ENCODE results near the gene CYP27C1. TPM values are rescaled to one million over a fixed set of nuclear protein-coding genes. Genes with fewer than 3 reads are reported as not detected.
"Not testable (repeated sequence)": the region's sequence is repeated elsewhere in the genome, so short reads cannot be mapped to it uniquely, and the experiment has no call there.

CYP27C1 gene
- total RNA-seq, 4 donors from 2014 or later, result 0.12 to 0.52 (median 0.28) TPM

DNA sequence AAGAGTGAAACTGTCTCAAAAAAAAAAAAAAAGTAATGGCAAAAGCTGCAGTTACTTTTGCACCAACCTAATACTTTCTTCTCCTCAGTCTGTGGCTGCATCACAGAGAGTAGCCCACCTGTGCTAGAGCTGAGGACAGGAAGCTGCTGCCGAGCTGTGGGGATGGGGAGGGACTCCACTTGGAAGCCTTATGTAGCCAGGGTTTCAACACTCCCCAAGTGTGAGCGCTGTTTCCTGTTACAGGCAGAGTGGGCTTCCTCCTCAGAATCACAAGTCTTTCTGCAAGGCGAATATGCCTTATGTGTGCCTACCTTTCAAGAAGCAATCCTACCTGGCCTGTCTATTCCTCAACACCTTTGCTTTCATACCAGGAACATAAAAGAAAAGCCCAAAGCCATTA is 36.3 kb upstream of the CYP27C1 start:
- Histone ChIP-seq H3K36me3 (peaks cover 0 to 55% of the 10 kb centered on the region in 2 donors), H3K4me3 (no peak overlapping the region), H3K9me3 (no peaks in the 10 kb centered on the region), H3K27me3 (no peaks in the 10 kb centered on the region), H3K27ac (no peak overlapping the region), H3K4me1 (no peaks in the 10 kb centered on the region)
- ATAC-seq, result no peak
- TF ChIP-seq EP300 (IDR thresholded peaks at IDR 0.05), result no peak
- no peak for TF ChIP-seq CTCF (IDR thresholded peaks at IDR 0.05)
- no peak for TF ChIP-seq POLR2AphosphoS5 (IDR thresholded peaks at IDR 0.05)
- no peak for TF ChIP-seq POLR2A (IDR thresholded peaks at IDR 0.05)
- WGBS, 2 donors (ENCODE audit: low coverage in 1 of 2), result 87 to 100% methylated on average over 1 to 3 of the region's 3 CpGs

DNA sequence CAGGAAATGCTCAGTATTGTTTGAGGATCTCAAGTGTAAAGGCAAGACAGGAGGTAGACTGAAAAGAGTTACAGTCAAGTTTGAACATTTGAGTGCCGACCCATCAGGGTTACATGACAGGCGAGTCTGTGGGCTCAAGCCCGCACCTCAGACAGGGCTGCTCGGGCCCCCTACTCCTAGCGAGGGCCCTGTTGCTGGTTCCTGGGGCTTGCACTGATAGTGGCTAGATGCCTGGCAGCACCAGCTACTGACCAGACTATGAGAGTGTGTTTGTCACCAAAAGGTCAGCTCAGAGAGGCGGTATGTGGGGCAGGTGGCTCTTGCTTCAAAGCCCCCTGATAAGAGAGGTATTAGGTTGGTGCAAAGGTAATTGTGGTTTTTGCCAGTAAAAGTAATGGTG is 35.6 kb upstream of the CYP27C1 start:
- TF ChIP-seq POLR2AphosphoS5 (IDR thresholded peaks at IDR 0.05), result no peak
- TF ChIP-seq CTCF (IDR thresholded peaks at IDR 0.05), result no peak
- TF ChIP-seq POLR2A (IDR thresholded peaks at IDR 0.05), result no peak
- no peak for TF ChIP-seq EP300 (IDR thresholded peaks at IDR 0.05)

GRCh38 chr2:127255146-127255545 is 35.0 kb upstream of the CYP27C1 start:
- Histone ChIP-seq H3K4me1 (no peaks in the 10 kb centered on the region), H3K36me3 (peaks cover 0 to 43% of the 10 kb centered on the region in 2 donors), H3K9me3 (no peaks in the 10 kb centered on the region), H3K27me3 (no peaks in the 10 kb centered on the region), H3K27ac (no peak overlapping the region), H3K4me3 (no peak overlapping the region)
- TF ChIP-seq CTCF (IDR thresholded peaks at IDR 0.05) (no peak), EP300 (IDR thresholded peaks at IDR 0.05) (no peak), POLR2A (IDR thresholded peaks at IDR 0.05) (no peak), POLR2AphosphoS5 (IDR thresholded peaks at IDR 0.05) (no peak)
- WGBS, 2 donors (ENCODE audit: low coverage in 1 of 2), result 50 to 79% methylated on average over 1 to 2 of the region's 2 CpGs
- no peak for ATAC-seq

More for the DNA sequence above, 35.6 kb upstream of the CYP27C1 start:
- no peak for ATAC-seq
- no peaks in the 10 kb centered on the region for H3K27me3 ChIP-seq
- H3K36me3 ChIP-seq, result peaks cover 0 to 48% of the 10 kb centered on the region in 2 donors
- peak overlapping the region in 2 of 4 donors; percentile 31 to 37 for H3K27ac ChIP-seq
- no peak overlapping the region for H3K4me3 ChIP-seq
- WGBS, 2 donors (ENCODE audit: low coverage in 1 of 2), result 82% methylated on average over 4 of the region's 6 CpGs; no CpG with 5 or more reads in 1 of the 2 donors
- H3K4me1 ChIP-seq, result no peaks in the 10 kb centered on the region
- H3K9me3 ChIP-seq, result no peaks in the 10 kb centered on the region

DNA sequence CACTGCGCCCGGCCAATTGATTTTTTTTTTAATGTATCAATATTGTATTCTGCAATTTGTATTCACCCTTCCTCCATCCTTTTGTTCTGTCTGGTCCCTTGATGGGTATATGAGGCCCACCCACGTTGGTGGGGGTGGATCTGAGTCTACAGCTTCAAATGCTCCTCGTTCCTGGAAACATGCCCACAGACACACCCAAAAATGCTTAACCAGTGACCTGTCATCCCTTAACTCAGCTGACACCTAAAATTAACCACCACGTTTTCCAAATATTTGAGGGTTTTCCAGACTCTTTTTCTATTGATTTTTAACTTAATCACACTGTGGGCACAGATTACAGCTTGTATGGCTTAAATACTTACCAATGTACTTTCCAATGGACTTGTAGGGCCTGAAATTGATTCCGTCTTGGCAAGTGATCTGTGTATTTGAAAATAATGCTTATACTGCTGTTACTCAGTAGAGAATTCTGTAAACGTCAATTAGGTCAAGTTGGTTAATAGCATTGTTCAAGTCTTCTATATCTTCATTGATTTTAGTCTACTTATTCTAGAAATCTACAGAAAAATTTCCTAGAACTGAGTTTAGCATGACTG is 34.4 kb upstream of the CYP27C1 start:
- peaks cover 0 to 36% of the 10 kb centered on the region in 2 donors for H3K36me3 ChIP-seq
- no peaks in the 10 kb centered on the region for H3K4me1 ChIP-seq
- H3K27ac ChIP-seq, result no peak overlapping the region
- no peaks in the 10 kb centered on the region for H3K9me3 ChIP-seq
- no peak for ATAC-seq
- no peaks in the 10 kb centered on the region for H3K27me3 ChIP-seq
- 64 to 79% methylated on average over 7 of the region's 7 CpGs for WGBS, 2 donors (ENCODE audit: low coverage in 1 of 2)
- no peak overlapping the region for H3K4me3 ChIP-seq
- TF ChIP-seq EP300 (IDR thresholded peaks at IDR 0.05), result no peak
- no peak for TF ChIP-seq CTCF (IDR thresholded peaks at IDR 0.05)
- no peak for TF ChIP-seq POLR2AphosphoS5 (IDR thresholded peaks at IDR 0.05)
- no peak for TF ChIP-seq POLR2A (IDR thresholded peaks at IDR 0.05)

GRCh38 chr2:127241184-127241583 is 21.1 kb upstream of the CYP27C1 start:
- H3K27me3 ChIP-seq, H3K27ac ChIP-seq, H3K4me3 ChIP-seq, ATAC-seq, H3K9me3 ChIP-seq, H3K4me1 ChIP-seq, H3K36me3 ChIP-seq: not testable (repeated sequence)
- WGBS, 2 donors (ENCODE audit: low coverage in 1 of 2), result 56 to 71% methylated on average over 1 to 2 of the region's 2 CpGs
